ENCODE results near the gene MAP3K6. TPM values are rescaled to one million over a fixed set of nuclear protein-coding genes. Genes with fewer than 3 reads are reported as not detected.
A peak's percentile ranks its signal among the peaks of the same experiment; 100 is the strongest.
"Not testable (repeated sequence)": the region's sequence is repeated elsewhere in the genome, so short reads cannot be mapped to it uniquely, and the experiment has no call there.

MAP3K6 gene
- total and polyA plus RNA-seq, 8 donors, result 11.8 to 83.3 (median 16.2) TPM

GRCh38 chr1:27392778-27393635, 26.2 kb upstream of the MAP3K6 start:
- DNase-seq (no peak), ATAC-seq (no peak)
- peaks cover 9 to 32% of the 10 kb centered on the region in 2 donors for H3K4me1 ChIP-seq
- no peak for TF ChIP-seq CTCF (IDR thresholded peaks at IDR 0.05)
- intact Hi-C loops (cut with DNase I), result loop anchor here (5.0 to 10.0 kb wide), 3 partner anchors 36 to 96 kb away; no protein-coding TSS in a partner anchor
- H3K27me3 ChIP-seq, result peaks cover 0 to 15% of the 10 kb centered on the region in 2 donors
- no peak overlapping the region for H3K27ac ChIP-seq
- no peaks in the 10 kb centered on the region for H3K36me3 ChIP-seq
- H3K4me3 ChIP-seq, result peak overlapping the region; percentile 32 to 50
- no peaks in the 10 kb centered on the region for H3K9me3 ChIP-seq

- ATAC-seq (peak; percentile 91), DNase-seq (peak; percentile 61 to 94 (median 88))
- Histone ChIP-seq H3K9me3 (no peaks in the 10 kb centered on the region), H3K4me1 (peaks cover 9 to 32% of the 10 kb centered on the region in 2 donors), H3K36me3 (no peaks in the 10 kb centered on the region), H3K27ac (peak within 1 kb of the TSS; percentile 7 to 41), H3K27me3 (peaks cover 0 to 15% of the 10 kb centered on the region in 2 donors), H3K4me3 (peak within 1 kb of the TSS; percentile 32 to 50)
- TF ChIP-seq CTCF (IDR thresholded peaks at IDR 0.05), result no peak
- intact Hi-C loops (cut with DNase I), result loop anchor here (5.0 to 10.0 kb wide), 3 partner anchors 35 to 95 kb away; no protein-coding TSS in a partner anchor
Observed at GRCh38 chr1:27392096-27392777, 25.5 kb upstream of the MAP3K6 start, which contains the start of gene GPR3. Gene GPR3, plus strand, starts transcription at chr1:27392622. Its CDS starts 1,177 bp downstream, at chr1:27393799.

GRCh38 chr1:27391511-27392095, 24.8 kb upstream of the MAP3K6 start:
- Histone ChIP-seq H3K27me3 (peaks cover 0 to 15% of the 10 kb centered on the region in 2 donors), H3K4me1 (peaks cover 9 to 32% of the 10 kb centered on the region in 2 donors), H3K4me3 (peak overlapping the region in 1 of 2 donors; percentile 50), H3K36me3 (no peaks in the 10 kb centered on the region), H3K9me3 (no peaks in the 10 kb centered on the region), H3K27ac (peak overlapping the region; percentile 7 to 41)
- no peak for TF ChIP-seq CTCF (IDR thresholded peaks at IDR 0.05)
- intact Hi-C loops (cut with DNase I), result loop anchor here (5.0 to 10.0 kb wide), 3 partner anchors 34 to 94 kb away; no protein-coding TSS in a partner anchor
- ATAC-seq, result peak; percentile 62
- DNase-seq, result peak in 2 of 4 donors; percentile 67 to 72

- peak; percentile 60 for ATAC-seq
- peak overlapping the region in 1 of 2 donors; percentile 50 for H3K27ac ChIP-seq
- no peaks in the 10 kb centered on the region for H3K36me3 ChIP-seq
- DNase-seq, result peak in 2 of 4 donors; percentile 49 to 66
- no peaks in the 10 kb centered on the region for H3K9me3 ChIP-seq
- H3K4me1 ChIP-seq, result peaks cover 9 to 23% of the 10 kb centered on the region in 2 donors
- H3K4me3 ChIP-seq, result no peak overlapping the region
- intact Hi-C loops (cut with DNase I), result loop anchor here in 1 of 2 donors (10.0 kb wide), 1 partner anchor 284 kb away; no protein-coding TSS in a partner anchor
- peak; percentile 79 to 93 for TF ChIP-seq CTCF (IDR thresholded peaks at IDR 0.05)
- H3K27me3 ChIP-seq, result peaks cover 0 to 15% of the 10 kb centered on the region in 2 donors
Observed at GRCh38 chr1:27388337-27389005, 21.7 kb upstream of the MAP3K6 start.

GRCh38 chr1:27384797-27385196, 18.0 kb upstream of the MAP3K6 start:
- H3K4me1 ChIP-seq, result peaks cover 3 to 23% of the 10 kb centered on the region in 2 donors
- H3K9me3 ChIP-seq, H3K27ac ChIP-seq, DNase-seq, H3K4me3 ChIP-seq, ATAC-seq, H3K36me3 ChIP-seq: not testable (repeated sequence)
- intact Hi-C loops (cut with DNase I), result loop anchor here in 1 of 2 donors (10.0 kb wide), 1 partner anchor 280 kb away; no protein-coding TSS in a partner anchor
- peaks cover 0 to 10% of the 10 kb centered on the region in 2 donors for H3K27me3 ChIP-seq

Measured in left lung (tissue), 10 donors.